Adipocyte (in vitro differentiated cells): ENCODE results near the gene LRMDA.
"Not testable (repeated sequence)": the region's sequence is repeated elsewhere in the genome, so short reads cannot be mapped to it uniquely, and the experiment has no call there.

Experiments used
- DNase-seq: peaks from one replicate; pipeline ENCODE4 v3.0.0-alpha.2; 2015; ENCODE audit warnings: low read depth
- H3K27me3 ChIP-seq: replicated peaks from 2 replicates; pipeline ENCODE4 v1.7.0; 2013; ENCODE audit warnings: mild to moderate bottlenecking, low read length, moderate library complexity; ENCODE audit not compliant: control insufficient read depth, insufficient read depth
- H3K36me3 ChIP-seq: 2 replicates; pipeline ENCODE4 v1.7.0; 2013; ENCODE audit warnings: low read length, mild to moderate bottlenecking, moderate library complexity; ENCODE audit not compliant: control insufficient read depth, insufficient read depth, severe bottlenecking
- H3K4me1 ChIP-seq: 2 replicates; pipeline ENCODE4 v1.7.0; 2013; ENCODE audit warnings: mild to moderate bottlenecking, low read length, moderate library complexity; ENCODE audit not compliant: control insufficient read depth, insufficient read depth
- H3K4me3 ChIP-seq: 2 replicates; pipeline ENCODE4 v1.7.0; 2013; ENCODE audit warnings: mild to moderate bottlenecking, low read length, moderate library complexity
- H3K9ac ChIP-seq: 2 replicates; pipeline ENCODE4 v1.7.0; 2013; ENCODE audit warnings: mild to moderate bottlenecking, low read length, moderate library complexity
- H3K9me3 ChIP-seq: 2 replicates; pipeline ENCODE4 v1.7.0; 2013; ENCODE audit warnings: mild to moderate bottlenecking, low read length, moderate library complexity; ENCODE audit not compliant: control insufficient read depth

The LRMDA gene

GRCh38 chr10:75612904-75613684 is 181.7 kb downstream of the LRMDA start:
- Histone ChIP-seq H3K36me3 (no peaks in the 10 kb centered on the region), H3K4me3 (peak overlapping the region; percentile 38), H3K9me3 (no peaks in the 10 kb centered on the region), H3K9ac (peak overlapping the region; percentile 59), H3K27me3 (no peaks in the 10 kb centered on the region), H3K4me1 (peaks cover 36% of the 10 kb centered on the region)
- DNase-seq: no peak

GRCh38 chr10:75613685-75614504 is 182.5 kb downstream of the LRMDA start:
- H3K36me3 ChIP-seq: no peaks in the 10 kb centered on the region
- no peak for DNase-seq
- peaks cover 36% of the 10 kb centered on the region for H3K4me1 ChIP-seq
- no peaks in the 10 kb centered on the region for H3K27me3 ChIP-seq
- peak overlapping the region; percentile 59 for H3K9ac ChIP-seq
- H3K4me3 ChIP-seq: peak overlapping the region; percentile 38
- no peaks in the 10 kb centered on the region for H3K9me3 ChIP-seq

GRCh38 chr10:75616076-75616475 is 184.7 kb downstream of the LRMDA start:
- Histone ChIP-seq H3K4me1 (peaks cover 36% of the 10 kb centered on the region), H3K9me3 (no peaks in the 10 kb centered on the region), H3K4me3 (no peak overlapping the region), H3K9ac (no peak overlapping the region), H3K27me3 (no peaks in the 10 kb centered on the region), H3K36me3 (no peaks in the 10 kb centered on the region)
- no peak for DNase-seq

- H3K4me3 ChIP-seq: no peak overlapping the region
- no peaks in the 10 kb centered on the region for H3K9me3 ChIP-seq
- H3K4me1 ChIP-seq: peaks cover 32% of the 10 kb centered on the region
- DNase-seq: no peak
- H3K36me3 ChIP-seq: no peaks in the 10 kb centered on the region
- H3K9ac ChIP-seq: no peak overlapping the region
- H3K27me3 ChIP-seq: no peaks in the 10 kb centered on the region
Observed at GRCh38 chr10:75616874-75617478, 185.6 kb downstream of the LRMDA start.

GRCh38 chr10:75617485-75618155 is 186.2 kb downstream of the LRMDA start:
- Histone ChIP-seq H3K36me3 (no peaks in the 10 kb centered on the region), H3K4me1 (peaks cover 28% of the 10 kb centered on the region), H3K9ac (no peak overlapping the region), H3K27me3 (no peaks in the 10 kb centered on the region), H3K9me3 (no peaks in the 10 kb centered on the region), H3K4me3 (no peak overlapping the region)
- no peak for DNase-seq

GRCh38 chr10:75619635-75620034 is 188.2 kb downstream of the LRMDA start:
- peaks cover 28% of the 10 kb centered on the region for H3K4me1 ChIP-seq
- H3K27me3 ChIP-seq: no peaks in the 10 kb centered on the region
- H3K4me3 ChIP-seq: no peak overlapping the region
- H3K9me3 ChIP-seq: no peaks in the 10 kb centered on the region
- H3K36me3 ChIP-seq: no peaks in the 10 kb centered on the region
- DNase-seq: no peak
- H3K9ac ChIP-seq: no peak overlapping the region

GRCh38 chr10:75620356-75620755 is 188.9 kb downstream of the LRMDA start:
- no peak overlapping the region for H3K9ac ChIP-seq
- no peaks in the 10 kb centered on the region for H3K9me3 ChIP-seq
- H3K4me3 ChIP-seq: no peak overlapping the region
- no peaks in the 10 kb centered on the region for H3K27me3 ChIP-seq
- peaks cover 30% of the 10 kb centered on the region for H3K4me1 ChIP-seq
- no peaks in the 10 kb centered on the region for H3K36me3 ChIP-seq
- no peak for DNase-seq

- not testable (repeated sequence) for H3K4me3 ChIP-seq, H3K36me3 ChIP-seq, H3K9ac ChIP-seq, H3K27me3 ChIP-seq, H3K9me3 ChIP-seq, DNase-seq
- peaks cover 30% of the 10 kb centered on the region for H3K4me1 ChIP-seq
Observed at GRCh38 chr10:75621003-75621402, 189.6 kb downstream of the LRMDA start.

- no peaks in the 10 kb centered on the region for H3K9me3 ChIP-seq
Observed at GRCh38 chr10:75622503-75622902, 191.1 kb downstream of the LRMDA start.

GRCh38 chr10:75623310-75624093 is 192.1 kb downstream of the LRMDA start:
- peak; percentile 0 for DNase-seq
- H3K36me3 ChIP-seq: no peaks in the 10 kb centered on the region
- H3K4me1 ChIP-seq: peaks cover 17% of the 10 kb centered on the region
- peak overlapping the region; percentile 70 for H3K9ac ChIP-seq
- H3K27me3 ChIP-seq: no peaks in the 10 kb centered on the region
- H3K4me3 ChIP-seq: peak overlapping the region; percentile 72
- H3K9me3 ChIP-seq: no peaks in the 10 kb centered on the region

More at GRCh38 chr10:75622503-75622902, 191.1 kb downstream of the LRMDA start:
- Histone ChIP-seq H3K36me3 (no peaks in the 10 kb centered on the region), H3K4me1 (peaks cover 23% of the 10 kb centered on the region), H3K27me3 (no peaks in the 10 kb centered on the region), H3K4me3 (no peak overlapping the region), H3K9ac (no peak overlapping the region)
- no peak for DNase-seq
